GM12875 (cell line): ENCODE data around the gene PHACTR2.

Experiments used
- H3K4me3 ChIP-seq: one replicate; pipeline ENCODE4 v1.5.1; 2011; ENCODE audit warnings: low read depth, low read length, control low read depth
- TF ChIP-seq, protein P1 (sequence below): IDR thresholded peaks from 2 replicates; pipeline ENCODE4 v1.5.1; 2011; ENCODE audit warnings: low read depth, mild to moderate bottlenecking, control low read depth, inconsistent platforms, low read length, moderate library complexity, borderline replicate concordance; ENCODE audit not compliant: insufficient read depth

PHACTR2 gene

GRCh38 chr6:143677577-143677890 lies 231 bp upstream of the PHACTR2 start:
- H3K4me3 ChIP-seq = no peak overlapping the region

GRCh38 chr6:143679041-143679440 lies 1.3 kb downstream of the PHACTR2 start:
- no peak overlapping the region for H3K4me3 ChIP-seq
- TF ChIP-seq, protein P1, sequence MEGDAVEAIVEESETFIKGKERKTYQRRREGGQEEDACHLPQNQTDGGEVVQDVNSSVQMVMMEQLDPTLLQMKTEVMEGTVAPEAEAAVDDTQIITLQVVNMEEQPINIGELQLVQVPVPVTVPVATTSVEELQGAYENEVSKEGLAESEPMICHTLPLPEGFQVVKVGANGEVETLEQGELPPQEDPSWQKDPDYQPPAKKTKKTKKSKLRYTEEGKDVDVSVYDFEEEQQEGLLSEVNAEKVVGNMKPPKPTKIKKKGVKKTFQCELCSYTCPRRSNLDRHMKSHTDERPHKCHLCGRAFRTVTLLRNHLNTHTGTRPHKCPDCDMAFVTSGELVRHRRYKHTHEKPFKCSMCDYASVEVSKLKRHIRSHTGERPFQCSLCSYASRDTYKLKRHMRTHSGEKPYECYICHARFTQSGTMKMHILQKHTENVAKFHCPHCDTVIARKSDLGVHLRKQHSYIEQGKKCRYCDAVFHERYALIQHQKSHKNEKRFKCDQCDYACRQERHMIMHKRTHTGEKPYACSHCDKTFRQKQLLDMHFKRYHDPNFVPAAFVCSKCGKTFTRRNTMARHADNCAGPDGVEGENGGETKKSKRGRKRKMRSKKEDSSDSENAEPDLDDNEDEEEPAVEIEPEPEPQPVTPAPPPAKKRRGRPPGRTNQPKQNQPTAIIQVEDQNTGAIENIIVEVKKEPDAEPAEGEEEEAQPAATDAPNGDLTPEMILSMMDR = no peak

More at GRCh38 chr6:143677577-143677890, 231 bp upstream of the PHACTR2 start:
- TF ChIP-seq, protein P1 = no peak

DNA sequence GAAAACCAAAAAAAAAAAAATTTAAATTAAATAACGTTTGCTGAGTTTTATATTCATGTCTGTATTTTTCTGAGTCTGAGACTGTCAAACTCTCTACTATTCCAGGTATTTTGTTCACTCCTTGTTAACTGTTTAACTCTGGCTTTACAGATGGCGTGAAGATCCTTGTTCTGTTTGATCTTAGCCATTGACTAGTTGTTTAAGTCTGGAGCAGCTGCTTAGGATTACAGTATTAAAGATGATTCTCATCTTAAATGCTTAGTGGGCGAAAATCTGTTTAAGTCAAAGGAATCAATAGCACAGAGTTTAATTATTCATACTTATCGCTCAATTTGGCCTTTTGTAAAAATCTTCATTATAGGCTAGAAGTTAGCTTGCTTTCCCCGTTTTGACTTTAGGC lies 2.4 kb downstream of the PHACTR2 start:
- TF ChIP-seq, protein P1 = no peak
- H3K4me3 ChIP-seq = no peak overlapping the region

DNA sequence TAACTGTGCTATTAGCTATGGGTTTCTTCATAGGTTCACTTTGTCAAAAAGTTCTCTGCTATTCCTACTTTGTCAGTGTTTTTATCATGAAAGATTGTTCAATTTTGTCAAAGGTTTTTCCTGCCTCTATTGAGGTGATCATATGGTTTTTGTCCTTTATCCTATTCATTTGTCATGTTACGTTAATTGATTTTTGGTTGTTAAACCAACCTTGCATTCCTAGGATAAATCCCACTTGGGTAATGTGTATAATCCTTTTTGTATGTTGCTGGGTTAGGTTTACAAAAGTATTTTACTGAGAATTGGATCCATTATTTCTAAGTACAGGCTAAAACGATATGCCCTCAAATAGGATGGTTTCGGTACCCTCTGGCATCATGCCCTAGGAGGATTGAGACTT lies 5.0 kb downstream of the PHACTR2 start:
- H3K4me3 ChIP-seq = no peak overlapping the region
- TF ChIP-seq, protein P1 = no peak

DNA sequence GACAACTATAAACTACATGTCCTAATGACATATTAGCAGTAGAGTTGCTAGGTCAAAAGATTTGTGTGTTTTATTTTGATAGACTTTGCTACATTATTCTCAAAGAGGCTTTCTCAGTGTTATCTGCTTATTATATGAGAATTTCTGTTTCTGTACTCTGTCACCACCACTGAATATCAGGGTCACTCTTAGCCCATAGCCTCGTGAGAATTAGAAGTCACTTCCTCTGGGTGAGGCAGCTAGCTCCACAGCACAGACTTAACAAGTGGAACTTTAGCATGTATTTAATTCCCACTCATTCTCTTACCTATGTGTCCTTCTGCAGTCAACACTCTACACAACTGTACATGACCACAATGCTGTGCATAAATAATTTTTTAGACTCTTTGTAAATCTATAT lies 6.7 kb downstream of the PHACTR2 start:
- TF ChIP-seq, protein P1 = no peak
- H3K4me3 ChIP-seq = no peak overlapping the region

GRCh38 chr6:143685653-143686052 lies 7.9 kb downstream of the PHACTR2 start:
- TF ChIP-seq, protein P1 = no peak
- no peak overlapping the region for H3K4me3 ChIP-seq

- TF ChIP-seq, protein P1 = no peak
- H3K4me3 ChIP-seq = no peak overlapping the region
Observed at GRCh38 chr6:143687591-143687990, 9.8 kb downstream of the PHACTR2 start.
